ENCODE data around the gene EDC4.

EDC4 gene

DNA sequence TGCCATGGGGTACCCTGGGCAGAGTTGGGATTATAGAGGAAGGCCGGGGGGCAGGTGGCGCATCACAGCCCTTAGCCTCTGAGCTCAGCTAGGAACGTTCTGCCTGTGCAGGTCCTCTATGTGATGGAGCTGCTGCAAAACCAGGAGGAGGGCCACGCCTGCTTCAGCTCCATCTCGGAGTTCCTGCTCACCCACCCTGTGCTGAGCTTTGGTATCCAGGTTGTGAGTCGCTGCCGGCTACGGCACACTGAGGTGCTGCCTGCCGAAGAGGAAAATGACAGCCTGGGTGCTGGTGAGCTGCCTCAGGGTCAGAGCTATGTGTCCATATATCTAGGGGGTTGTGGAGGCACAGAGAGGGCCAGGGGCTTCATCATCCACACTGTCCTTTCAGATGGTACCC lies 6.0 kb downstream of the EDC4 start:
- in situ Hi-C loops (cut with MboI; ENCODE audit: low sequenced_read_pairs) = no loop called here

DNA sequence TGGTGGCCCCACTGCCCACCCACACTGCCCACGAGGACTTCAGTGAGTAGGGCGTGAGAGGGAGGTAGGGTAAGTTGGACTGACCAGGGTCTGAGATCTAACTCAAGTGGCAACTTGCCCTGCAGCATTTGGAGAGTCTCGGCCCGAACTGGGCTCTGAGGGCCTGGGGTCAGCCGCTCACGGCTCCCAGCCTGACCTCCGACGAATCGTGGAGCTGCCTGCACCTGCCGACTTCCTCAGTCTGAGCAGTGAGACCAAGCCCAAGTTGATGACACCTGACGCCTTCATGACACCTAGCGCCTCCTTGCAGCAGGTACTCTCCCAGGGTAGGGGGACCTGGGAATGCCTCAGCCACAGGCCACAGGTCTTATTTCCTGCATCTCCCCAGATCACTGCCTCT lies 6.6 kb downstream of the EDC4 start:
- in situ Hi-C loops (cut with MboI; ENCODE audit: low sequenced_read_pairs) = no loop called here

- in situ Hi-C loops (cut with MboI; ENCODE audit: low sequenced_read_pairs) = no loop called here
Observed at GRCh38 chr16:67879936-67880335, 7.1 kb downstream of the EDC4 start.

GRCh38 chr16:67880584-67880983 lies 7.7 kb downstream of the EDC4 start:
- in situ Hi-C loops (cut with MboI; ENCODE audit: low sequenced_read_pairs) = no loop called here

DNA sequence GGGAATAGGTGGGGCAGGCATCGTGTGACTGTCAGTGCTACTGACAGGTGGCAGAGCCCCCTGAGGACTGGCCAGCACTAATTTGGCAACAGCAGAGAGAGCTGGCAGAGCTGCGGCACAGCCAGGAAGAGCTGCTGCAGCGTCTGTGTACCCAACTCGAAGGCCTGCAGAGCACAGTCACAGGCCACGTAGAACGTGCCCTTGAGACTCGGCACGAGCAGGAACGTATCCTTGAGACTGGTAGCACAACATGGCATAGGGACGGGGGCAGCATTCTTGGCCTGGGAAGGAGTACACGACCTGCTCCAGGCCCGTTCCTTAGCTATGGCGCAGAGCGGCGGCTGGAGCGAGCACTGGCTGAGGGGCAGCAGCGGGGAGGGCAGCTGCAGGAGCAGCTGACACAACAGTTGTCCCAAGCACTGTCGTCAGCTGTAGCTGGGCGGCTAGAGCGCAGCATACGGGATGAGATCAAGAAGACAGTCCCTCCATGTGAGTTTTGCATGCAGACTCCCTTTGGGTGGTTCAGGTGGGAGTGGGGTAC lies 8.8 kb downstream of the EDC4 start:
- in situ Hi-C loops (cut with MboI; ENCODE audit: low sequenced_read_pairs) = no loop called here

DNA sequence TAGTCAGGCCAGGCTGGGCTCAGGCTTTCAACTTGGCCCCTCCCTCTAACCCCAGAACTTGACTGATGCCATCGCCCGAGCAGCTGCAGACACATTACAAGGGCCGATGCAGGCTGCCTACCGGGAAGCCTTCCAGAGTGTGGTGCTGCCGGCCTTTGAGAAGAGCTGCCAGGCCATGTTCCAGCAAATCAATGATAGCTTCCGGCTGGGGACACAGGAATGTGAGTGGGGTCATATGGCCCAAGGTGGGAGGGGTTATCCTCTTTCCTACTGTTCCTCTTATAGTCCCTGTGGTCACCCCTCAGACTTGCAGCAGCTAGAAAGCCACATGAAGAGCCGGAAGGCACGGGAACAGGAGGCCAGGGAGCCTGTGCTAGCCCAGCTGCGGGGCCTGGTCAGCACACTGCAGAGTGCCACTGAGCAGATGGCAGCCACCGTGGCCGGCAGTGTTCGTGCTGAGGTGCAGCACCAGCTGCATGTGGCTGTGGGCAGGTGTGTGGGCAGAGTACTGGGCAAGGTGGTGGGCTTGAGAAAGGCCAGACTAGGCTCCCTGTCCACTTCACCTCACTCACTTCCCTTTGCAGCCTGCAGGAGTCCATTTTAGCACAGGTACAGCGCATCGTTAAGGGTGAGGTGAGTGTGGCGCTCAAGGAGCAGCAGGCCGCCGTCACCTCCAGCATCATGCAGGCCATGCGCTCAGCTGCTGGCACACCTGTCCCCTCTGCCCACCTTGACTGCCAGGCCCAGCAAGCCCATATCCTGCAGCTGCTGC lies 9.7 kb downstream of the EDC4 start:
- in situ Hi-C loops (cut with MboI; ENCODE audit: low sequenced_read_pairs) = no loop called here

GRCh38 chr16:67883146-67883871 lies 10.5 kb downstream of the EDC4 start:
- in situ Hi-C loops (cut with MboI; ENCODE audit: low sequenced_read_pairs) = no loop called here

DNA sequence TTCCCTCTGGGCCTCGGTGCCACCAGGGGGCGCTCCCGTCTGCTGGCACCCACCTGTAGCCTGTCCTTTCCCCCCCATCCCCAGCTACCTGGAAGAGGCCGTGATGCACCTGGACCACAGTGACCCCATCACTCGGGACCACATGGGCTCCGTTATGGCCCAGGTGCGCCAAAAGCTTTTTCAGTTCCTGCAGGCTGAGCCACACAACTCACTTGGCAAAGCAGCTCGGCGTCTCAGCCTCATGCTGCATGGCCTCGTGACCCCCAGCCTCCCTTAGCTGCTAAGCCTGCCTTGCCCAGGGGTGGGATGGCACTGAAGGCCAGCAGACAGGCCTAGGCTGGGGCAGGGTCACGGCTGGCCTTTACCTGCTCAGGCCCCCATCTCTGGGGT lies 11.0 kb downstream of the EDC4 start:
- in situ Hi-C loops (cut with MboI; ENCODE audit: low sequenced_read_pairs) = no loop called here

DNA sequence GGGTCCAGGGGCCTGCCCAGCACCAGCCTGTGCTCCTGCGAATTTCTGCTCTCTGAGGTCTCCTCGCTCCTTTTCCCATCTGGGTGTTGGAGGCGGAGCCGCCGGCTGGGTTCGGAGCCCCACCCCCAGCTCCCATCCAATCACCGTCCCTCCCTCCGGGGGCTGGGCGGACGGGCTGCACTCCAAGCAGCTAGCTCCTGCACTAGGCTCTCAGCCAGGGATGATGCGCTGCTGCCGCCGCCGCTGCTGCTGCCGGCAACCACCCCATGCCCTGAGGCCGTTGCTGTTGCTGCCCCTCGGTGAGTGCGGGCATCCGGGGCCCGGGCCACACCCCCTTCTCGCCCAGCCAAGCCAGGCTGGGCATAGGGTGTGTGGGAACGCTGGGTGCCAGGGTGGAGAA lies 11.8 kb downstream of the EDC4 start, which contains the start of gene NRN1L:
NRN1L (plus strand) TSS at position 202 of the 400 bp plus-strand sequence; CDS start at position 221, 19 bp downstream.
- in situ Hi-C loops (cut with MboI; ENCODE audit: low sequenced_read_pairs) = no loop called here

DNA sequence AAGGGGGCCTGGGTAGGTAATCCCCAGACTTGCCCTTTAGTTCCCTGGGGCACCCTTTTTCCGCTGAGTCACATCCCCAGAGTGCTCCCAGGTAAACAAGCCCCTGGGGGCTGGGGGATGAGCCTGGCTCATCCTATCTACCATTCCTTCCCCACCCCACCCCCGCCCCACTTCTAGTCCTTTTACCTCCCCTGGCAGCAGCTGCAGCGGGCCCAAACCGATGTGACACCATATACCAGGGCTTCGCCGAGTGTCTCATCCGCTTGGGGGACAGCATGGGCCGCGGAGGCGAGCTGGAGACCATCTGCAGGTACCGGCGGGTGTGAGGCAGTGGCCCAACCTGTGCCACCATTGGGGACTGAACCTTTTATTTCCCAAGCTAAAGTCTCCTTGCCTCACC lies 12.7 kb downstream of the EDC4 start:
- in situ Hi-C loops (cut with MboI; ENCODE audit: low sequenced_read_pairs) = no loop called here

- in situ Hi-C loops (cut with MboI; ENCODE audit: low sequenced_read_pairs) = no loop called here
Observed at GRCh38 chr16:67885976-67886375, 13.1 kb downstream of the EDC4 start.

GRCh38 chr16:67886387-67886786 lies 13.5 kb downstream of the EDC4 start:
- in situ Hi-C loops (cut with MboI; ENCODE audit: low sequenced_read_pairs) = no loop called here

GRCh38 chr16:67888331-67888730 lies 15.5 kb downstream of the EDC4 start:
- in situ Hi-C loops (cut with MboI; ENCODE audit: low sequenced_read_pairs) = no loop called here

DNA sequence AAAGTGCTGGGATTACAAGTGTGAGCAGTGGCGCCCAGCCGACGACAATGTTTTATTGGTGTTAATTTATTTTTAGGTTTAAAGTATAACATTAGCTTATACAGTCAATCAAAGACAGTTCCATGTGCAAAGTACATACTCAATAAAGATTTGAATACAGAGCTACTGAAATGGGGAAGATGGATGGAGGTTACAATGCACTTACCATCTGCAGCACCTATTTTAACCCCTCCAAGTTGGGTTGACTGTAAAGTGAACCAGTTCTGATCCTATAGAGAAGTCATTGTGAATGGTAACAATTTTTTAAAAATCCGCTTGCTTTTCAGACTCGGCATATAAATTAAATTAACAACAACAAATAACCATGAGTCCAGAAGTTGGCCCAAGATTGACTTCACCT lies 19.5 kb downstream of the EDC4 start:
- in situ Hi-C loops (cut with MboI; ENCODE audit: low sequenced_read_pairs) = no loop called here

GRCh38 chr16:67892899-67893742 lies 20.3 kb downstream of the EDC4 start, which contains the start of gene PSKH1:
TSS of gene PSKH1 (plus strand) at chr16:67893254. CDS start at chr16:67908750, 15,496 bp downstream.
- in situ Hi-C loops (cut with MboI; ENCODE audit: low sequenced_read_pairs) = no loop called here

DNA sequence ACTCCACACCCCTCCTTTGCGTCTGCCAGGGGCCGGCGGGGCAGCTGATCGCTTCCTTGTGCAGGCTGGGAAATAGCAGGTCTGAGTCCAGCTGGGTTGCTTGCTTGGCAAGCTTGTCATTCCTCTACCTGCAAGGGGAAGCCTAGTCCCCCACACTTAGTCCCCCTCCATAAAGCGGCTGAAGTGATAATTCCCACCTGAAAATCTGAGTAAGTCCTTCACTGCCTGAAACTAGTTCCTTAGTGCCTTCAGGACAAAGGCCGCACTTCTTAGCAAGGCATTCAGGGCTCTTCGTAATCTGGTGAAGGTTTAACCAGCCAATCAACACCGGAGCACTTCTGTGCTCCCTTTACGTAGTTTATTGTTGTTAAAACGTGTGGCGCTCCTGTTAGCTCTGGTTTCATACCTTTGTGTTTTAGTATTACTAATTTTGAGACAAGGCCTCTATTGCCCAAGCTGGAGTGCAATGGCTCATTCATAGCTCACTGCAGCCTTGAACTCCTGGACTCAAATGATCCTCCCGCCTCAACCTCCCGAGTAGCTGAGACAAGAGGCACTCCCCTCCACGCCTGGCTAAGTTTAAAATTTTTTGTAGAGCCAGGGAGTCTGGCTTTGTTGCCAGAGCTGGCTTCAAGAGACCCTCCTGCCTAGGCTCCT lies 21.0 kb downstream of the EDC4 start:
- in situ Hi-C loops (cut with MboI; ENCODE audit: low sequenced_read_pairs) = no loop called here

DNA sequence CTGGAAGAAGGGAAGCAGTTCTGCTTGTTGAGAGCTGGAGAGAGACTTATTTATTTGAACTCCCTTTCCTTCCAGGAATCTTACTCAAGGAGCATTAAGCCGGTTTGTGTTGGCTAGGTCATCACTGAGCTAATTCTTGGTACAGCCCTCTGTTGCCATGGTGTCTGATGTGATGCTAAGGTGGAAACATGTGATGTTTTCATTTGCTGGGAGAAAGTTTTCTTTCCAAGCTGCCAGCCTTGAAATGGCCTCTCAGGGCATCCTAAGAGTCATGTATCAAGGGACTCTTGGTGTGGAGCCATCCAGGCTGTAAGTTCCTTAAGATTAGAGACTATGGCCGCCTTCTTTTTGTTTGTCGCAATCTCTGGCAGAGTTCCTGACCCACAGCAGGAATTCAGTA lies 24.4 kb downstream of the EDC4 start:
- in situ Hi-C loops (cut with MboI; ENCODE audit: low sequenced_read_pairs) = no loop called here

- in situ Hi-C loops (cut with MboI; ENCODE audit: low sequenced_read_pairs) = no loop called here
Observed at GRCh38 chr16:67901734-67902133, 28.9 kb downstream of the EDC4 start.

GRCh38 chr16:67902831-67903230 lies 30.0 kb downstream of the EDC4 start:
- in situ Hi-C loops (cut with MboI; ENCODE audit: low sequenced_read_pairs) = no loop called here

- in situ Hi-C loops (cut with MboI; ENCODE audit: low sequenced_read_pairs) = no loop called here
Observed at GRCh38 chr16:67907397-67908180, 34.7 kb downstream of the EDC4 start.

Measured in HL-60/S4 (cell line).